SK-N-SH (cell line): ENCODE data around the gene NFRKB. TPM values are rescaled to one million over a fixed set of nuclear protein-coding genes. Genes with fewer than 3 reads are reported as not detected.

Experiments
- CTCF ChIA-PET: fragments of 300-600, 350-600 bp; formaldehyde crosslinking; extraction: SDS; loops from one replicate; lab custom pipeline; 2021; lab: Yijun Ruan, JAX
- POLR2A ChIA-PET: fragments of 350-600 bp; sonication (Branson Sonifier 250); formaldehyde crosslinking; extraction: SDS; loops from one replicate; lab custom pipeline; 2020; ENCODE audit warnings: antibody characterized with exemption, inconsistent platforms; lab: Yijun Ruan, JAX
- DNase-seq: peaks from one replicate; pipeline ENCODE4 v3.0.0; 2012
- H2AFZ ChIP-seq: fragments of 200-600 bp; sonication (generic); 2 replicates; pipeline ENCODE4 v1.8.1; 2016; ENCODE audit warnings: antibody characterized with exemption, mild to moderate bottlenecking, low read depth
- H3F3A ChIP-seq: fragments of 200-600 bp; sonication (generic); replicated peaks from 2 replicates; pipeline ENCODE3; 2016; ENCODE audit warnings: antibody characterized with exemption, mild to moderate bottlenecking; ENCODE audit not compliant: insufficient read depth
- H3K27ac ChIP-seq, 2 experiments: fragments of 200-500 bp in 1 of 2; fragments of 200-600 bp in 1 of 2; sonication (Bioruptor generic) in 1 of 2; sonication (generic), shearing (Covaris generic) in 1 of 2; 2 replicates each; pipeline versions ENCODE4 v1.5.1 to v1.6.1; 2014 to 2016; ENCODE audit warnings: low read depth in 2 of 2, inconsistent platforms in 1 of 2, low read length in 1 of 2, mild to moderate bottlenecking in 1 of 2, mixed read lengths in 1 of 2
- H3K27me3 ChIP-seq: fragments of 200-600 bp; sonication (generic), shearing (Covaris generic); 2 replicates; pipeline ENCODE4 v1.6.1; 2016; ENCODE audit warnings: mixed run types; ENCODE audit not compliant: insufficient read depth
- H3K36me3 ChIP-seq, 2 experiments: fragments of 200-500 bp in 1 of 2; fragments of 200-600 bp in 1 of 2; sonication (Bioruptor generic) in 1 of 2; sonication (generic) in 1 of 2; replicated peaks in 1 of 2; 2 replicates each; pipeline versions ENCODE3 to v1.5.1; 2014 to 2016; ENCODE audit warnings: low read length in 1 of 2, mild to moderate bottlenecking in 1 of 2; ENCODE audit not compliant: insufficient read depth in 2 of 2, control insufficient read depth in 1 of 2
- H3K4me1 ChIP-seq, 2 experiments: fragments of 200-500 bp in 1 of 2; fragments of 200-600 bp in 1 of 2; sonication (Bioruptor generic) in 1 of 2; sonication (generic), shearing (Covaris generic) in 1 of 2; 2 replicates each; pipeline versions ENCODE4 v1.5.1 to v1.6.1; 2014 to 2016; ENCODE audit warnings: low read depth in 1 of 2, low read length in 1 of 2, mixed run types in 1 of 2; ENCODE audit not compliant: insufficient read depth in 2 of 2, control insufficient read depth in 1 of 2
- H3K4me2 ChIP-seq: fragments of 200-600 bp; sonication (generic), shearing (Covaris generic); 2 replicates; pipeline ENCODE4 v1.6.1; 2017; ENCODE audit warnings: mixed run types
- H3K4me3 ChIP-seq, 2 experiments: fragments of 200-500 bp in 1 of 2; fragments of 200-600 bp in 1 of 2; sonication (Bioruptor generic) in 1 of 2; sonication (generic), shearing (Covaris generic) in 1 of 2; 2 replicates each; pipeline versions ENCODE4 v1.5.1 to v1.8.1; 2014 to 2016; ENCODE audit warnings: low read depth in 2 of 2, inconsistent platforms in 1 of 2, low read length in 1 of 2, mild to moderate bottlenecking in 1 of 2, mixed read lengths in 1 of 2, moderate library complexity in 1 of 2
- H3K79me2 ChIP-seq: fragments of 200-600 bp; sonication (generic); 2 replicates; pipeline ENCODE4 v1.8.1; 2017; ENCODE audit warnings: mild to moderate bottlenecking; ENCODE audit not compliant: insufficient read depth
- H3K9ac ChIP-seq: fragments of 200-600 bp; sonication (generic); 2 replicates; pipeline ENCODE4 v1.6.1; 2017; ENCODE audit warnings: mixed run types
- H3K9me2 ChIP-seq: fragments of 200-600 bp; sonication (generic); 2 replicates; pipeline ENCODE4 v1.6.1; 2017; ENCODE audit warnings: mixed run types
- H3K9me3 ChIP-seq: fragments of 200-600 bp; sonication (generic); 2 replicates; pipeline ENCODE4 v1.6.1; 2017; ENCODE audit warnings: mixed run types, mild to moderate bottlenecking, moderate library complexity
- H4K20me1 ChIP-seq: fragments of 200-600 bp; sonication (generic); 2 replicates; pipeline ENCODE4 v1.6.1; 2017; ENCODE audit warnings: mild to moderate bottlenecking, mixed run types; ENCODE audit not compliant: insufficient read depth
- ELF1 ChIP-seq: IDR thresholded peaks from 2 replicates; pipeline ENCODE4 v1.4.0; 2012
- FOSL2 ChIP-seq: IDR thresholded peaks from 2 replicates; pipeline ENCODE4 v1.4.0; 2012; ENCODE audit warnings: low read depth, mild to moderate bottlenecking, moderate library complexity, borderline replicate concordance
- FOXJ3 ChIP-seq: sonication (generic); formaldehyde crosslinking; IDR thresholded peaks from 2 replicates; pipeline ENCODE4 v1.5.1; 2020; ENCODE audit warnings: mild to moderate bottlenecking, missing genetic modification reagents
- FOXM1 ChIP-seq: IDR thresholded peaks from 2 replicates; pipeline ENCODE4 v1.4.0; 2012; ENCODE audit warnings: low read depth, mild to moderate bottlenecking
- GABPA ChIP-seq: IDR thresholded peaks from 2 replicates; pipeline ENCODE4 v1.4.0; 2012; ENCODE audit warnings: low read depth, mild to moderate bottlenecking
- GATA2 ChIP-seq: sonication (generic); formaldehyde crosslinking; IDR thresholded peaks from 2 replicates; pipeline ENCODE4 v1.5.0; 2020; ENCODE audit warnings: mild to moderate bottlenecking, missing genetic modification reagents
- JUND ChIP-seq: IDR thresholded peaks from 2 replicates; pipeline ENCODE4 v1.4.0; 2012
- MEF2A ChIP-seq: IDR thresholded peaks from 2 replicates; pipeline ENCODE4 v1.4.0; 2012; ENCODE audit warnings: low read depth, borderline replicate concordance
- POLR2AphosphoS5 ChIP-seq: IDR thresholded peaks from 2 replicates; pipeline ENCODE4 v1.6.1; 2012; ENCODE audit warnings: low read depth, low read length
- RFX5 ChIP-seq: IDR thresholded peaks from 2 replicates; pipeline ENCODE4 v1.6.1; 2012; ENCODE audit warnings: mild to moderate bottlenecking, improper control_type of control experiment, low read length
- SIN3A ChIP-seq: IDR thresholded peaks from 2 replicates; pipeline ENCODE4 v1.6.1; 2012; ENCODE audit warnings: low read depth, mild to moderate bottlenecking, low read length, moderate library complexity, borderline replicate concordance
- SMC3 ChIP-seq: IDR thresholded peaks from 2 replicates; pipeline ENCODE4 v1.6.1; 2012; ENCODE audit warnings: low read depth, low read length, improper control_type of control experiment
- TAF1 ChIP-seq: IDR thresholded peaks from 2 replicates; pipeline ENCODE4 v1.6.1; 2012; ENCODE audit warnings: low read depth, mild to moderate bottlenecking, low read length, moderate library complexity, borderline replicate concordance
- TEAD4 ChIP-seq: IDR thresholded peaks from 2 replicates; pipeline ENCODE4 v1.4.0; 2012; ENCODE audit warnings: mild to moderate bottlenecking, borderline replicate concordance; ENCODE audit not compliant: insufficient read depth
- WGBS: methylation state at CpG from one replicate; pipeline ENCODE4 v1.1.6; 2017; ENCODE audit warnings: low lambda C conversion rate; 5-methylcytosine and 5-hydroxymethylcytosine counted together
- polyA plus RNA-seq, 3 experiments: library from polyadenylated mRNA; depleted of rRNA; stranded (reverse); fragments of >200 nt; gene quantifications; 2 replicates each; pipeline ENCODE4 v1.2.3, GENCODE V29; 2012
- TF ChIP-seq, protein P1 (sequence below): IDR thresholded peaks from 2 replicates; pipeline ENCODE4 v1.4.0; 2012; ENCODE audit warnings: low read depth, borderline replicate concordance
- TF ChIP-seq, protein P2 (sequence below): fragments of 150-350 bp; IDR thresholded peaks from 2 replicates; pipeline ENCODE4 v1.6.1; 2017; ENCODE audit warnings: antibody characterized with exemption, low read length, low read depth, borderline replicate concordance
- TF ChIP-seq, protein P3 (sequence below): fragments of 200-600 bp; sonication (generic); IDR thresholded peaks from 2 replicates; pipeline ENCODE4 v1.6.1; 2017; ENCODE audit warnings: antibody characterized with exemption, mild to moderate bottlenecking, moderate library complexity
- TF ChIP-seq, protein P4 (sequence below): IDR thresholded peaks from 2 replicates; pipeline ENCODE4 v1.6.1; 2012; ENCODE audit warnings: mild to moderate bottlenecking, low read depth, low read length, moderate library complexity
- TF ChIP-seq, protein P5 (sequence below): IDR thresholded peaks from 2 replicates; pipeline ENCODE4 v1.4.0; 2012; ENCODE audit warnings: low read depth
- TF ChIP-seq, protein P6 (sequence below): IDR thresholded peaks from 2 replicates; pipeline ENCODE4; 2012

The NFRKB gene
- polyA plus RNA-seq, 1 of the 3 experiments (the other 2 are of a cell fraction): 13.5 TPM

DNA sequence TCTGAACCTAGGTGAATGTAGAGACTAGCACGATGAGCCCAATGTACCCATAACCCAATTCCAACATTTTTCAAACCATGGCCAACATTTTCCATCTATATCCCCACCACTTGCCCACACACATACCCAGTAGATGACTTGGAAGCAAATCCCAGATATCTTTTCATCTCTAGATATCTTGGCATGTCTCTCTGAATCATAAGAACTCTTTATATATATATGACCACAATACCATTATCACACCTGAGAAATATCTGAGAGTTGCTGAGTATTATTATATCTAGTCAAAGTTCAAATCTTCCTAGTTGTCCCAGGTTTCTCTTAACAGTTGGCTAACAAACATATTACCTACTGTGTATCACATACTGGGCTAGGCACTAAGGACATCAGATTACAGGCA, 37.9 kb upstream of the NFRKB start:
- Histone ChIP-seq H3K27me3 (no peaks in the 10 kb centered on the region), H3K9me3 (no peaks in the 10 kb centered on the region), H3K79me2 (no peaks in the 10 kb centered on the region), H3F3A (no peaks in the 10 kb centered on the region), H3K9ac (no peak overlapping the region), H3K4me2 (no peak overlapping the region), H3K27ac (no peak overlapping the region), H4K20me1 (no peaks in the 10 kb centered on the region), H2AFZ (no peak overlapping the region), H3K36me3 (peaks cover 0 to 14% of the 10 kb centered on the region in 2 experiments), H3K9me2 (no peaks in the 10 kb centered on the region), H3K4me1 (peaks cover 0 to 6% of the 10 kb centered on the region in 2 experiments; a peak in 1 of 4 replicates), H3K4me3 (no peak overlapping the region)
- no peak for DNase-seq
- ChIA-PET POLR2A (no interaction called here), CTCF (interaction anchor here (0.9 to 1.3 kb wide), 3 partner anchors 9 to 199 kb away, joined by 3 to 4 read pairs (median 4); no protein-coding TSS in a partner anchor)
- TF ChIP-seq POLR2AphosphoS5: no peak
- no peak for TF ChIP-seq FOXJ3 (CRISPR knock-in tag)
- TF ChIP-seq MEF2A: no peak
- TF ChIP-seq GABPA: no peak
- TF ChIP-seq SMC3: no peak
- TF ChIP-seq FOSL2: no peak
- TF ChIP-seq TAF1: no peak
- no peak for TF ChIP-seq RFX5
- TF ChIP-seq, protein P1, sequence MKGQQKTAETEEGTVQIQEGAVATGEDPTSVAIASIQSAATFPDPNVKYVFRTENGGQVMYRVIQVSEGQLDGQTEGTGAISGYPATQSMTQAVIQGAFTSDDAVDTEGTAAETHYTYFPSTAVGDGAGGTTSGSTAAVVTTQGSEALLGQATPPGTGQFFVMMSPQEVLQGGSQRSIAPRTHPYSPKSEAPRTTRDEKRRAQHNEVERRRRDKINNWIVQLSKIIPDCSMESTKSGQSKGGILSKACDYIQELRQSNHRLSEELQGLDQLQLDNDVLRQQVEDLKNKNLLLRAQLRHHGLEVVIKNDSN: no peak
- TF ChIP-seq, protein P2, sequence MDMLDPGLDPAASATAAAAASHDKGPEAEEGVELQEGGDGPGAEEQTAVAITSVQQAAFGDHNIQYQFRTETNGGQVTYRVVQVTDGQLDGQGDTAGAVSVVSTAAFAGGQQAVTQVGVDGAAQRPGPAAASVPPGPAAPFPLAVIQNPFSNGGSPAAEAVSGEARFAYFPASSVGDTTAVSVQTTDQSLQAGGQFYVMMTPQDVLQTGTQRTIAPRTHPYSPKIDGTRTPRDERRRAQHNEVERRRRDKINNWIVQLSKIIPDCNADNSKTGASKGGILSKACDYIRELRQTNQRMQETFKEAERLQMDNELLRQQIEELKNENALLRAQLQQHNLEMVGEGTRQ: no peak
- TF ChIP-seq SIN3A: no peak
- no peak for TF ChIP-seq JUND
- TF ChIP-seq, protein P3, sequence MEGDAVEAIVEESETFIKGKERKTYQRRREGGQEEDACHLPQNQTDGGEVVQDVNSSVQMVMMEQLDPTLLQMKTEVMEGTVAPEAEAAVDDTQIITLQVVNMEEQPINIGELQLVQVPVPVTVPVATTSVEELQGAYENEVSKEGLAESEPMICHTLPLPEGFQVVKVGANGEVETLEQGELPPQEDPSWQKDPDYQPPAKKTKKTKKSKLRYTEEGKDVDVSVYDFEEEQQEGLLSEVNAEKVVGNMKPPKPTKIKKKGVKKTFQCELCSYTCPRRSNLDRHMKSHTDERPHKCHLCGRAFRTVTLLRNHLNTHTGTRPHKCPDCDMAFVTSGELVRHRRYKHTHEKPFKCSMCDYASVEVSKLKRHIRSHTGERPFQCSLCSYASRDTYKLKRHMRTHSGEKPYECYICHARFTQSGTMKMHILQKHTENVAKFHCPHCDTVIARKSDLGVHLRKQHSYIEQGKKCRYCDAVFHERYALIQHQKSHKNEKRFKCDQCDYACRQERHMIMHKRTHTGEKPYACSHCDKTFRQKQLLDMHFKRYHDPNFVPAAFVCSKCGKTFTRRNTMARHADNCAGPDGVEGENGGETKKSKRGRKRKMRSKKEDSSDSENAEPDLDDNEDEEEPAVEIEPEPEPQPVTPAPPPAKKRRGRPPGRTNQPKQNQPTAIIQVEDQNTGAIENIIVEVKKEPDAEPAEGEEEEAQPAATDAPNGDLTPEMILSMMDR: no peak
- TF ChIP-seq FOXM1: no peak
- TF ChIP-seq ELF1: no peak
- TF ChIP-seq, protein P4, sequence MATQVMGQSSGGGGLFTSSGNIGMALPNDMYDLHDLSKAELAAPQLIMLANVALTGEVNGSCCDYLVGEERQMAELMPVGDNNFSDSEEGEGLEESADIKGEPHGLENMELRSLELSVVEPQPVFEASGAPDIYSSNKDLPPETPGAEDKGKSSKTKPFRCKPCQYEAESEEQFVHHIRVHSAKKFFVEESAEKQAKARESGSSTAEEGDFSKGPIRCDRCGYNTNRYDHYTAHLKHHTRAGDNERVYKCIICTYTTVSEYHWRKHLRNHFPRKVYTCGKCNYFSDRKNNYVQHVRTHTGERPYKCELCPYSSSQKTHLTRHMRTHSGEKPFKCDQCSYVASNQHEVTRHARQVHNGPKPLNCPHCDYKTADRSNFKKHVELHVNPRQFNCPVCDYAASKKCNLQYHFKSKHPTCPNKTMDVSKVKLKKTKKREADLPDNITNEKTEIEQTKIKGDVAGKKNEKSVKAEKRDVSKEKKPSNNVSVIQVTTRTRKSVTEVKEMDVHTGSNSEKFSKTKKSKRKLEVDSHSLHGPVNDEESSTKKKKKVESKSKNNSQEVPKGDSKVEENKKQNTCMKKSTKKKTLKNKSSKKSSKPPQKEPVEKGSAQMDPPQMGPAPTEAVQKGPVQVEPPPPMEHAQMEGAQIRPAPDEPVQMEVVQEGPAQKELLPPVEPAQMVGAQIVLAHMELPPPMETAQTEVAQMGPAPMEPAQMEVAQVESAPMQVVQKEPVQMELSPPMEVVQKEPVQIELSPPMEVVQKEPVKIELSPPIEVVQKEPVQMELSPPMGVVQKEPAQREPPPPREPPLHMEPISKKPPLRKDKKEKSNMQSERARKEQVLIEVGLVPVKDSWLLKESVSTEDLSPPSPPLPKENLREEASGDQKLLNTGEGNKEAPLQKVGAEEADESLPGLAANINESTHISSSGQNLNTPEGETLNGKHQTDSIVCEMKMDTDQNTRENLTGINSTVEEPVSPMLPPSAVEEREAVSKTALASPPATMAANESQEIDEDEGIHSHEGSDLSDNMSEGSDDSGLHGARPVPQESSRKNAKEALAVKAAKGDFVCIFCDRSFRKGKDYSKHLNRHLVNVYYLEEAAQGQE: no peak
- TF ChIP-seq, protein P5, sequence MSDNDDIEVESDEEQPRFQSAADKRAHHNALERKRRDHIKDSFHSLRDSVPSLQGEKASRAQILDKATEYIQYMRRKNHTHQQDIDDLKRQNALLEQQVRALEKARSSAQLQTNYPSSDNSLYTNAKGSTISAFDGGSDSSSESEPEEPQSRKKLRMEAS: no peak
- TF ChIP-seq, protein P6, sequence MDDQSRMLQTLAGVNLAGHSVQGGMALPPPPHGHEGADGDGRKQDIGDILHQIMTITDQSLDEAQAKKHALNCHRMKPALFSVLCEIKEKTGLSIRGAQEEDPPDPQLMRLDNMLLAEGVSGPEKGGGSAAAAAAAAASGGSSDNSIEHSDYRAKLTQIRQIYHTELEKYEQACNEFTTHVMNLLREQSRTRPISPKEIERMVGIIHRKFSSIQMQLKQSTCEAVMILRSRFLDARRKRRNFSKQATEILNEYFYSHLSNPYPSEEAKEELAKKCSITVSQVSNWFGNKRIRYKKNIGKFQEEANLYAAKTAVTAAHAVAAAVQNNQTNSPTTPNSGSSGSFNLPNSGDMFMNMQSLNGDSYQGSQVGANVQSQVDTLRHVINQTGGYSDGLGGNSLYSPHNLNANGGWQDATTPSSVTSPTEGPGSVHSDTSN: no peak
- no peak for TF ChIP-seq GATA2 (CRISPR knock-in tag)
- TF ChIP-seq TEAD4: no peak
- WGBS: 96% methylated on average over 1 of the region's 1 CpG
